Measurements from ENCODE around the gene SLC6A6. TPM values are rescaled to one million over a fixed set of nuclear protein-coding genes. Genes with fewer than 3 reads are reported as not detected.

Gene SLC6A6
- total and polyA plus RNA-seq, 2 donors (not counting 1 experiment from before 2014, with no cell fraction given), result 8.9 to 24.0 TPM

DNA sequence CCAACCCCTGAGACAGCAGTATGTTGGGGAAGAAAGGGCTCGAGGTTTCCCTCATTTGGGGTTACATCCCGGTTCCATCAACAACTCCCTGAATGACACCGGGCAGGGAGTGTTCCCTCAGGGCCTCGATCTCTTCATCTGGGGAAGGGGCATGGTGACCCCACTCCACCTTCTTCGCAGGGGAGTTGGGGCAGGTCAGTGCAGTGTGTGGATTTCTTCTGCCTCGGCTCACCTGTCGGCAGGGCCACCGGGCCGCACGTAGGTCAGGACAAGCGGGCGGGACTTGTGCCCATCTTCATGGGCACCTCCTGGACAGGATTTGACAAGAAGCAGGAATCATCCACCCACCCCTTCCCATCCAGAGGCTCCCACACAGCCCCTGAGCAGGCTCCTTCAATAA lies 120.4 kb downstream of the SLC6A6 start:
- H3K79me2 ChIP-seq (ENCODE audit: control insufficient read depth, insufficient read depth, low read length), result no peaks in the 10 kb centered on the region
- no peaks in the 10 kb centered on the region for H3K27me3 ChIP-seq (ENCODE audit: control insufficient read depth, insufficient read depth, low read length)
- H3K4me2 ChIP-seq (ENCODE audit: extremely low read depth, insufficient read depth, low read length), result no peak overlapping the region
- H3K9me3 ChIP-seq (ENCODE audit: control insufficient read depth, insufficient read depth, low read depth, low read length), result no peaks in the 10 kb centered on the region
- no peaks in the 10 kb centered on the region for H4K20me1 ChIP-seq (ENCODE audit: control insufficient read depth, extremely low read depth, insufficient read depth, low read length)
- no peaks in the 10 kb centered on the region for H3K4me1 ChIP-seq (ENCODE audit: control insufficient read depth, extremely low read depth, insufficient read depth, low read length)
- no peak for DNase-seq (ENCODE audit: low read depth in 2 of 2)
- no peak overlapping the region for H3K9ac ChIP-seq (ENCODE audit: insufficient read depth, low read length)
- no peak overlapping the region for H3K27ac ChIP-seq (ENCODE audit: insufficient read depth, low read length)
- H3K36me3 ChIP-seq (ENCODE audit: control insufficient read depth, insufficient read depth, low read length), result no peaks in the 10 kb centered on the region
- H3K4me3 ChIP-seq (replicated peaks in 1 of 4; ENCODE audit: control extremely low read depth in 1 of 4, insufficient read depth in 1 of 4, low read depth in 3 of 4, low read length in 4 of 4), result no peak overlapping the region
- TF ChIP-seq EZH2 (IDR thresholded peaks at IDR 0.05; ENCODE audit: low read length, missing control alignments), result no peak
- TF ChIP-seq, protein P1, sequence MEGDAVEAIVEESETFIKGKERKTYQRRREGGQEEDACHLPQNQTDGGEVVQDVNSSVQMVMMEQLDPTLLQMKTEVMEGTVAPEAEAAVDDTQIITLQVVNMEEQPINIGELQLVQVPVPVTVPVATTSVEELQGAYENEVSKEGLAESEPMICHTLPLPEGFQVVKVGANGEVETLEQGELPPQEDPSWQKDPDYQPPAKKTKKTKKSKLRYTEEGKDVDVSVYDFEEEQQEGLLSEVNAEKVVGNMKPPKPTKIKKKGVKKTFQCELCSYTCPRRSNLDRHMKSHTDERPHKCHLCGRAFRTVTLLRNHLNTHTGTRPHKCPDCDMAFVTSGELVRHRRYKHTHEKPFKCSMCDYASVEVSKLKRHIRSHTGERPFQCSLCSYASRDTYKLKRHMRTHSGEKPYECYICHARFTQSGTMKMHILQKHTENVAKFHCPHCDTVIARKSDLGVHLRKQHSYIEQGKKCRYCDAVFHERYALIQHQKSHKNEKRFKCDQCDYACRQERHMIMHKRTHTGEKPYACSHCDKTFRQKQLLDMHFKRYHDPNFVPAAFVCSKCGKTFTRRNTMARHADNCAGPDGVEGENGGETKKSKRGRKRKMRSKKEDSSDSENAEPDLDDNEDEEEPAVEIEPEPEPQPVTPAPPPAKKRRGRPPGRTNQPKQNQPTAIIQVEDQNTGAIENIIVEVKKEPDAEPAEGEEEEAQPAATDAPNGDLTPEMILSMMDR (conservative IDR thresholded peaks at IDR 0.05 in 1 of 2, IDR thresholded peaks at IDR 0.05 in 1 of 2; ENCODE audit: low read depth in 1 of 2, low read length in 2 of 2), result no peak
- H2AFZ ChIP-seq (ENCODE audit: low read length), result no peak overlapping the region

DNA sequence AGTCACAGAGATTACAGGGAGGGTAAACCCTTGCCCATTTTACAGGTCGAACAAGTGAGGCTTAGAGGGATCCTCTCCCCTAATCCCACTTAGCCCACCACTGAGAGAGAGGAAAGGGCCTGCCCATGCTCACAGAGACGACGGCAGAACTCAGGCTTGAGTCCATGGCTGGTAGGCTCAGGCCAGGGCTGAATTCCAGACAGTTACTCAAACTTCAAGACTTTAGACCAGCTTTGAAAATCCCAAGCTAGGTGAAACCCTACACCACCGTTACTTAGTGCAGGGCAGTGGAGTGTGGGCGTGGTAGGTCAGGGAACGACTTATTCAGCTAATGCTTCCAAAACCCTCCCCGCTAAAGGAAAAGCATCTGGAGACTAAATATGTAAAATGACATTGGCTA lies 121.4 kb downstream of the SLC6A6 start:
- Histone ChIP-seq H3K9me3 (ENCODE audit: control insufficient read depth, insufficient read depth, low read depth, low read length) (no peaks in the 10 kb centered on the region), H4K20me1 (ENCODE audit: control insufficient read depth, extremely low read depth, insufficient read depth, low read length) (no peaks in the 10 kb centered on the region), H3K4me2 (ENCODE audit: extremely low read depth, insufficient read depth, low read length) (no peak overlapping the region), H3K36me3 (ENCODE audit: control insufficient read depth, insufficient read depth, low read length) (no peaks in the 10 kb centered on the region), H3K9ac (ENCODE audit: insufficient read depth, low read length) (no peak overlapping the region), H3K4me3 (replicated peaks in 1 of 4; ENCODE audit: control extremely low read depth in 1 of 4, insufficient read depth in 1 of 4, low read depth in 3 of 4, low read length in 4 of 4) (no peak overlapping the region), H2AFZ (ENCODE audit: low read length) (no peak overlapping the region), H3K27me3 (ENCODE audit: control insufficient read depth, insufficient read depth, low read length) (no peaks in the 10 kb centered on the region), H3K79me2 (ENCODE audit: control insufficient read depth, insufficient read depth, low read length) (no peaks in the 10 kb centered on the region), H3K4me1 (ENCODE audit: control insufficient read depth, extremely low read depth, insufficient read depth, low read length) (no peaks in the 10 kb centered on the region), H3K27ac (ENCODE audit: insufficient read depth, low read length) (no peak overlapping the region)
- TF ChIP-seq, protein P1 (conservative IDR thresholded peaks at IDR 0.05 in 1 of 2, IDR thresholded peaks at IDR 0.05 in 1 of 2; ENCODE audit: low read depth in 1 of 2, low read length in 2 of 2), result no peak
- peak; percentile 14 to 21 for DNase-seq (ENCODE audit: low read depth in 2 of 2)

DNA sequence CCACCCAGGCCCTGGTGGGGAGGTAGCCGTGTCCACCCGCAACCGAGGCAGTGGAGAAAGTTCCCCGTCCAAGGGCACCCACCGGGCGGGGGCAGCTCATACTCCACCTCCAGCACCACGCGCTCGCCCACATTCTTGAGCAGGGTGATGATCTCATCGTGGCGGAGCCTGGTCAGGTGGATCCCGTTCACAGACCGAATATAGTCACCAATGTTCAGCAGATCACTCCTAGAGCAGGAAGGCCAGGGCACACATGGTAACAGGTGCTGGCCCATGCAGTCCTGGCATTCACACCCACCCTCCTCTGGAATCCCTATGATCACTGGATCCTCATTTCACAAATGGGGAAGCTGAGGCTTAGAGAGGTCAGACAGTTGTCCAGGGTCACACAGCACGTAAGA lies 121.9 kb downstream of the SLC6A6 start:
- no peak overlapping the region for H3K9ac ChIP-seq (ENCODE audit: insufficient read depth, low read length)
- no peak overlapping the region for H3K27ac ChIP-seq (ENCODE audit: insufficient read depth, low read length)
- DNase-seq (ENCODE audit: low read depth in 2 of 2), result no peak

More for the DNA sequence above, 121.9 kb downstream of the SLC6A6 start:
- Histone ChIP-seq H3K27me3 (ENCODE audit: control insufficient read depth, insufficient read depth, low read length) (no peaks in the 10 kb centered on the region), H3K4me2 (ENCODE audit: extremely low read depth, insufficient read depth, low read length) (no peak overlapping the region), H3K79me2 (ENCODE audit: control insufficient read depth, insufficient read depth, low read length) (no peaks in the 10 kb centered on the region), H2AFZ (ENCODE audit: low read length) (no peak overlapping the region), H4K20me1 (ENCODE audit: control insufficient read depth, extremely low read depth, insufficient read depth, low read length) (no peaks in the 10 kb centered on the region), H3K9me3 (ENCODE audit: control insufficient read depth, insufficient read depth, low read depth, low read length) (no peaks in the 10 kb centered on the region), H3K36me3 (ENCODE audit: control insufficient read depth, insufficient read depth, low read length) (no peaks in the 10 kb centered on the region), H3K4me3 (replicated peaks in 1 of 4; ENCODE audit: control extremely low read depth in 1 of 4, insufficient read depth in 1 of 4, low read depth in 3 of 4, low read length in 4 of 4) (no peak overlapping the region), H3K4me1 (ENCODE audit: control insufficient read depth, extremely low read depth, insufficient read depth, low read length) (no peaks in the 10 kb centered on the region)
- TF ChIP-seq, protein P1 (conservative IDR thresholded peaks at IDR 0.05 in 1 of 2, IDR thresholded peaks at IDR 0.05 in 1 of 2; ENCODE audit: low read depth in 1 of 2, low read length in 2 of 2), result no peak
- no peak for TF ChIP-seq EZH2 (IDR thresholded peaks at IDR 0.05; ENCODE audit: low read length, missing control alignments)
